Osteoblast (primary cell): ENCODE results near the gene KPNB1. TPM values are rescaled to one million over a fixed set of nuclear protein-coding genes. Genes with fewer than 3 reads are reported as not detected.
A peak's percentile ranks its signal among the peaks of the same experiment; 100 is the strongest.
"Not testable (repeated sequence)": the region's sequence is repeated elsewhere in the genome, so short reads cannot be mapped to it uniquely, and the experiment has no call there.

Source experiments
- DNase-seq: peaks from one replicate; pipeline ENCODE4 v3.0.0; 2011; ENCODE audit warnings: low spot score, mixed read lengths; ENCODE audit not compliant: insufficient read length; ENCODE audit errors: missing footprints
- H2AFZ ChIP-seq: 2 replicates; pipeline ENCODE4 v1.6.0; 2011; ENCODE audit warnings: mild to moderate bottlenecking, low read length
- H3K27ac ChIP-seq: 2 replicates; pipeline ENCODE4 v1.5.1; 2011; ENCODE audit warnings: mild to moderate bottlenecking, low read depth, low read length, moderate library complexity
- H3K27me3 ChIP-seq: 2 replicates; pipeline ENCODE4 v1.6.0; 2012; ENCODE audit warnings: mild to moderate bottlenecking, control low read depth, inconsistent platforms, low read length, moderate library complexity; ENCODE audit not compliant: insufficient read depth
- H3K36me3 ChIP-seq: 2 replicates; pipeline ENCODE4 v1.5.1; 2011; ENCODE audit warnings: mild to moderate bottlenecking, low read length, control low read depth, moderate library complexity; ENCODE audit not compliant: insufficient read depth
- H3K4me1 ChIP-seq: 2 replicates; pipeline ENCODE4 v1.5.1; 2011; ENCODE audit warnings: mild to moderate bottlenecking, low read length, control low read depth, moderate library complexity; ENCODE audit not compliant: insufficient read depth
- H3K4me2 ChIP-seq: 2 replicates; pipeline ENCODE4 v1.6.0; 2011; ENCODE audit warnings: mild to moderate bottlenecking, low read length; ENCODE audit not compliant: insufficient read depth
- H3K4me3 ChIP-seq: fragments of 200-600 bp; sonication (generic); 3 replicates; pipeline ENCODE4 v1.5.1; 2012; ENCODE audit warnings: mild to moderate bottlenecking, low read length, inconsistent platforms; ENCODE audit not compliant: insufficient read depth
- H3K79me2 ChIP-seq: 2 replicates; pipeline ENCODE4 v1.6.0; 2012; ENCODE audit warnings: mild to moderate bottlenecking, low read length, control low read depth, inconsistent platforms; ENCODE audit not compliant: insufficient read depth
- H3K9me3 ChIP-seq: 2 replicates; pipeline ENCODE4 v1.5.1; 2011; ENCODE audit warnings: low read depth, low read length, control low read depth
- H4K20me1 ChIP-seq: 2 replicates; pipeline ENCODE4 v1.6.0; 2012; ENCODE audit warnings: mild to moderate bottlenecking, low read length, control low read depth; ENCODE audit not compliant: insufficient read depth
- CTCF ChIP-seq: IDR thresholded peaks from 2 replicates; pipeline ENCODE4 v1.5.1; 2011; ENCODE audit warnings: mild to moderate bottlenecking, low read depth, low read length, moderate library complexity; ENCODE audit errors: extremely low read depth
- total RNA-seq: library from RNA; depleted of rRNA; stranded (reverse); fragments of >200 nt; gene quantifications from 2 replicates; pipeline ENCODE4 v1.2.3, GENCODE V29; 2012

The KPNB1 gene
- total RNA-seq, 1 donor, result 351 TPM

- no peak overlapping the region for H2AFZ ChIP-seq
- DNase-seq, result peak; percentile 54
- no peaks in the 10 kb centered on the region for H3K27me3 ChIP-seq
- peaks cover 31% of the 10 kb centered on the region for H3K79me2 ChIP-seq
- no peak overlapping the region for H3K4me3 ChIP-seq
- H3K9me3 ChIP-seq, result no peaks in the 10 kb centered on the region
- peaks cover 98% of the 10 kb centered on the region for H3K36me3 ChIP-seq
- H3K4me2 ChIP-seq, result no peak overlapping the region
- no peak overlapping the region for H3K27ac ChIP-seq
- no peaks in the 10 kb centered on the region for H3K4me1 ChIP-seq
- no peak for TF ChIP-seq CTCF
- peaks cover 25% of the 10 kb centered on the region for H4K20me1 ChIP-seq
Measured at GRCh38 chr17:47676199-47676472, 26.4 kb downstream of the KPNB1 start.

- DNase-seq, result peak; percentile 53
- Histone ChIP-seq H3K4me2 (no peak overlapping the region), H3K36me3 (peaks cover 97% of the 10 kb centered on the region), H3K27me3 (no peaks in the 10 kb centered on the region), H4K20me1 (peaks cover 25% of the 10 kb centered on the region), H3K9me3 (no peaks in the 10 kb centered on the region), H3K4me1 (no peaks in the 10 kb centered on the region), H3K27ac (no peak overlapping the region), H3K79me2 (peaks cover 31% of the 10 kb centered on the region), H3K4me3 (no peak overlapping the region), H2AFZ (no peak overlapping the region)
- no peak for TF ChIP-seq CTCF
Measured at GRCh38 chr17:47676510-47677165, 26.9 kb downstream of the KPNB1 start.

GRCh38 chr17:47678196-47678595 is 28.5 kb downstream of the KPNB1 start:
- Histone ChIP-seq H2AFZ (no peak overlapping the region), H3K27me3 (no peaks in the 10 kb centered on the region), H3K79me2 (peaks cover 36% of the 10 kb centered on the region), H3K36me3 (peaks cover 97% of the 10 kb centered on the region), H3K4me3 (no peak overlapping the region), H3K4me1 (no peaks in the 10 kb centered on the region), H3K4me2 (no peak overlapping the region), H3K9me3 (no peaks in the 10 kb centered on the region), H3K27ac (no peak overlapping the region), H4K20me1 (peaks cover 25% of the 10 kb centered on the region)
- DNase-seq, result no peak
- TF ChIP-seq CTCF, result no peak

GRCh38 chr17:47682138-47682537 is 32.4 kb downstream of the KPNB1 start:
- Histone ChIP-seq H3K9me3 (no peaks in the 10 kb centered on the region), H3K36me3 (peaks cover 81% of the 10 kb centered on the region), H3K4me1 (peaks cover 27% of the 10 kb centered on the region), H3K27me3 (no peaks in the 10 kb centered on the region), H3K4me3 (no peak overlapping the region), H3K79me2 (peaks cover 14% of the 10 kb centered on the region), H3K27ac (no peak overlapping the region), H4K20me1 (peaks cover 20% of the 10 kb centered on the region), H3K4me2 (no peak overlapping the region), H2AFZ (no peak overlapping the region)
- DNase-seq, result no peak
- no peak for TF ChIP-seq CTCF

- Histone ChIP-seq H3K79me2 (peaks cover 12% of the 10 kb centered on the region), H4K20me1 (peaks cover 20% of the 10 kb centered on the region), H3K4me1 (peaks cover 33% of the 10 kb centered on the region), H3K36me3 (peaks cover 75% of the 10 kb centered on the region)
- not testable (repeated sequence) for H3K4me2 ChIP-seq, H3K27me3 ChIP-seq, H3K4me3 ChIP-seq, DNase-seq, H3K27ac ChIP-seq, H2AFZ ChIP-seq, H3K9me3 ChIP-seq
Measured at GRCh38 chr17:47682727-47683126, 33.0 kb downstream of the KPNB1 start.
